Activated T-helper 1 cell treated with Interleukin-2 at 50 U/mL for 16 hours (primary cell): ENCODE results near the gene MYRF.

Experiments used
- DNase-seq: peaks from one replicate; pipeline ENCODE4 v3.0.0-alpha.2; 2020; ENCODE audit warnings: low read depth

MYRF gene

GRCh38 chr11:61739413-61739812 lies 13.0 kb upstream of the MYRF start:
- no peak for DNase-seq

DNA sequence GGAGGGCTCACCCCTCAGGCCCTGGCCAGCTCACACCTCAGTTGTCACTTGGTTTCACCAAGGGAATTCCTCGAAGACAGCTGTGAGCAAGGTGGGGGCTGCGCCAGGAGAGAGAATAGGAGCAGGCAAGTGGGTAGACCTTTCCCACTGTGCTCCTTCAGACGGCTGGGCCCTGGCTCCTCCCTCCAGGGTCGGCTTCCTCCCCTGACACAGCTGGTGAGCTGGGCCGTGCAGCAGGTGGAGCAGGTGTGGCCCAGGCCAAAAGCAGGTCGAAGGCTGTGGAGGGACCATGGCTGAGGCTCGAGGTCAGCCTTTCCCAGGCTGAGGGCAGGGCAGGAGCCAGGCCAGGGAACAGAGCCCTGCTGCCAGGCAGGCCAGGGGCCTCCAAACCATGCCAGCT lies 12.5 kb upstream of the MYRF start:
- no peak for DNase-seq

GRCh38 chr11:61742391-61742790 lies 10.0 kb upstream of the MYRF start:
- DNase-seq: no peak

GRCh38 chr11:61743486-61744095 lies 8.8 kb upstream of the MYRF start:
- DNase-seq: no peak

DNA sequence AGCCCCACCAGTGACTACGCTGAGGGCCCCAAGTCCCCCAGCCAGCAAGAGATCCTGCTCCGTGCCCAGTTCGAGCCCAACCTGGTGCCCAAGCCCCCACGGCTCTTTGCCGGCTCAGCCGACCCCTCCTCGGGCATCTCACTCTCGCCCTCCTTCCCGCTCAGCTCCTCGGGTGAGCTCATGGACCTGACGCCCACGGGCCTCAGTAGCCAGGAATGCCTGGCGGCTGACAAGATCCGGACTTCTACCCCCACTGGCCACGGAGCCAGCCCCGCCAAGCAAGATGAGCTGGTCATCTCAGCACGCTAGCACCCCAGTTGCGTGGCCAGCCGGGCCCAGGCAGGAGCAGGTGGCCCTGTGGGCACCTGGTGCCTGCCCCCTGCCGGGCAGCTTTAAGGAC lies 8.3 kb upstream of the MYRF start:
- DNase-seq: no peak

DNA sequence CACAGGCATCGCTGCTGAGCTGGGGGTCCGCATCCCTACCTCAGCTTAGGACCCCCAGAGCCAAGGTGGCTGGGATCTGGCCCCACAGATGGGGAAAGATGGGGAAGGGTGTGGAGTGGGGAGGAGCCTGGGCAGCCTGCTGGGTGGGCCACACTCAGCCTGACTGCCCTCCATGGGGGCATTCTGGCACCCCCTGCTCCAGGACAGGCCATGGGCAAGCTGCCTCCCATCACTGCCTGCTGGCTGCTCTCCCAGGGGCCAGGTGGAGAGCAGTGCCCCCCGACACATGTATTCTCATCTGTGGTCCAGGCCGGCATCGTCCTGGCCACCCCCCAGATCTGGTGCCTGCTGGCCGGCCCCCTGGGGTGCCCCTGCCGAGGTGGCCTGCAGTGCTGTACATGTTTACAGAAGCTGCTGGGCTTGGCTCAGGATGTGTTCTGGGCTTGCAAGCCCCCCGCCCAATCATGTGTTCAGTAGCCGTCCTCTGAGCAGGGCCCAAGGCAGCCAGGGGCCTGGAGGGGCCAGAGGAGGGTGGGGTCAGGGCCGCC lies 7.8 kb upstream of the MYRF start:
- DNase-seq: no peak

DNA sequence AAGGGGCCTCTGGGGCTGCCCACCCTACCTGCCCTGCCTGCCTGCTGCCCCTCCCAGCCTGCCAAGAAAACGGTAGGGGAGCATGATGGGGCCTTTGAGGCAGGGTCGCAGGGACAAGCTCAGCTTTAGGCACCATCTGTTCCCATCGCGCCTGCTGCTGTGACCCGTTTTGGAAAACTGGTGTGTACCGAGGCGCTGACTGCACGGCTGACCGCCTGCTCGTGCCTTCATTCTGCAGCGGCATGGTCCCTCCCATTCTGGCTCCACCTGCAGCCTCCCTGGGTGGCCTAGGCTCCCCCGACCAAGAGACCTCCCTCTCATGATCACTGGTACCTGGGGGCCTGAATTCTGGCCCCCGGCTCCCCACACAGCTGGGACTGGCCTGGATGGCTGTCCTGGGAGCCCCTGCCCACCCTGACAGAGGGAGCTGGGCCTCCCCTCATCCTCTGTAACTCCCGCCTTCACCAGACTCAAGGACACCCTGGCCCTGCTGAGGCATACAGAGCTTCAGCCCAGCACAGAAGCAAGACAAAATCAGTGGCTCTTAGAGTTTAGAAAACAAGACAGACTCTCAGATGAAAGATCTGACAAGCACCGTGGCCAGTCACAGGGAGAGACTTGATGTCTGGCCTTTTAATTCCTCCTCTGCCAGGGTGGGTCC lies 6.5 kb upstream of the MYRF start:
- no peak for DNase-seq

- no peak for DNase-seq
These were observed 5.8 kb upstream of the MYRF start for GRCh38 chr11:61746442-61747191.

GRCh38 chr11:61747192-61747966 lies 5.1 kb upstream of the MYRF start:
- DNase-seq: no peak

- no peak for DNase-seq
These were observed 4.5 kb upstream of the MYRF start for GRCh38 chr11:61747967-61748285.

DNA sequence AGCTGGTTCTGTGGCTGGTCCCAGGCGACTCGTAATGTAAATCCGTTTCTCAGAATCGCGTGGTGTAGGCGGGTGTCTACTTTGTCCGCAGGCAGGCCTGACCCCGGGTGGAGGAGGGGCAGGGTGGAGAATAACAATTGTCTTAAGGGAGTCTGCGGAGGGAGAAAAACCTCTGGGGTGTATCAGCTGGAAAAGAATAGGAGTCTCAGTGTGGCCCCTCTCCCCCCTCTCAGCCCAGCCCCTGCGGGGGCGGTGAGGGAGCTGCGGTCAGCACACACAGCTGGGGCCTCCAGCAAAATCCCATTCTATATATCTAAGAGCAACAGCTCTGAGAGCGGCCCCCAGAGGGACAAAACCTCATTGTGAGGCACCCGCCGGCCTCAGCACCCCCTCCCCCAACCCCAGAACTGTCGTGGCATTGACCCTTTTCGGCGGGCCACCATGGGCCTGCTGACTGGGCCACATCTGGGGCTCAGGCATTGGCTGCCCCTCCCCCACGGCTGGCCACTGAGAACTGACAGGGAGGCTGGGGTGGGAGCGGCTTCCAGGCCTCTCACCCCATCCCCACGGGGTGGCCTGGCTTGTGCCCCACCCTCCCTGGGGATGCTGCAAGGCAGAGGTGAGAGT lies 2.7 kb upstream of the MYRF start:
- no peak for DNase-seq

GRCh38 chr11:61750631-61751273 lies 1.7 kb upstream of the MYRF start:
- DNase-seq: no peak

- no peak for DNase-seq
These were observed 1.1 kb upstream of the MYRF start for GRCh38 chr11:61751384-61751783.

GRCh38 chr11:61752925-61753521 lies 587 bp downstream of the MYRF start:
- no peak for DNase-seq

GRCh38 chr11:61753672-61754071 lies 1.2 kb downstream of the MYRF start:
- no peak for DNase-seq

DNA sequence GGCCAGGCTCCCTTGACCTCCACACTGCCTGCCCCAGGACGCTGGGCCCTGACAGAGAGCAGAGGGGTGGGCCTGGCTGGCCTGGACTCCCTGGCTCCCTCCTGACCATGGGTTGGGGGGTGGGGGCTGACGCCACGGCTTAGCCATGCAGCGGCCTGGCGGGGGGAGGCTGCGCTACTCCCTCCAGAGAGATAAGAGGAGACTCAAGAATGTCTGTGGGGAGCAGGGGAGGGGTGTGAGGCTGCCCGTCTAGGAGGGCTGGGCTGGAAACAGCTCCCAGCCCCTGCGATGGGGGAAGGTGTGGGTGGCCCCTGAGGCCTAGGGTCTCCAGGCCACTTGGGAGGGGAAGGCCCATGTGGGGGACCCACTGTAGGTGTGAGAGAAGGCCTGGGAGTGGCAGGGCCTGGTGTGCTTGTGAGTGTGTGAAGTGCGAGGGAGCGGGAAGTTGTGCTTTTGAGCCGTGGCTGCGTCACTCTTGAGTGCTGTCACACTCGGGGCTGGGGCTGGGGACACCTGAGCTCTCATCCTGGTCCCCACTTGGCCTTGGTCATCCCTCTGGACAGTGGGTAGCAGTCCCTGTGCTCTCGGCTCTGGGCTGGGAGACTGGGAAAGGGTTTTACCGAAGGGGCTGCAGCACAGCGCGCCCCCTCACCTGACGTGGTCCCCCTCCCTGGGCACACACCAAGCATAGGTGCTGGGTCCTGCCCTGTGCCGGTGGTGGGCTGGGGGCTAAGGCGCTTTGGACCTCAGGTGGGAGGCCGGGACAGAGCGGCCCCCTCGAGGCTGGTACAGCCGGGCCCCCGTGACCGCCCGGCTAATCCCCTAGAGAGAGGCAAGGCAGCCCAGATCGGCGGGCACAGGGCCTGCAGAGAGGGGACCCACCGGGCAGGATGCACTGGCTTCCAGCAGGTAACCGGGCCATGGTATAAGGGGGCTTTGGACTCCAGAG lies 2.4 kb downstream of the MYRF start:
- DNase-seq: no peak

DNA sequence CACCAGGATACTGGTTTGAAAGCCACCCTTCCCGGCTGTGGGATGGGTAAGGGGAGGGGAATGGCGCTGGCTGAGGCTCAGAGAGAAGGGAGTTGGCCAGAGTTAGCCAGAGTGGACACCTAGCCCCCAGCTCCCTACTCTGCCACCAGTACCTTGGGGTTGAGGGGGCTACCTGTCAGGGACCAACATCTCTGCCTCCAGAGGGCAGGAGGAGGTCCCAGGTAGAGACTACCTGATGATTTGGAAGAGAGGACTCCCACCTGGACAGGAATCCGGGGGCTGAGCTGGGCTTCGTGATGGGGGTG lies 3.7 kb downstream of the MYRF start:
- no peak for DNase-seq

DNA sequence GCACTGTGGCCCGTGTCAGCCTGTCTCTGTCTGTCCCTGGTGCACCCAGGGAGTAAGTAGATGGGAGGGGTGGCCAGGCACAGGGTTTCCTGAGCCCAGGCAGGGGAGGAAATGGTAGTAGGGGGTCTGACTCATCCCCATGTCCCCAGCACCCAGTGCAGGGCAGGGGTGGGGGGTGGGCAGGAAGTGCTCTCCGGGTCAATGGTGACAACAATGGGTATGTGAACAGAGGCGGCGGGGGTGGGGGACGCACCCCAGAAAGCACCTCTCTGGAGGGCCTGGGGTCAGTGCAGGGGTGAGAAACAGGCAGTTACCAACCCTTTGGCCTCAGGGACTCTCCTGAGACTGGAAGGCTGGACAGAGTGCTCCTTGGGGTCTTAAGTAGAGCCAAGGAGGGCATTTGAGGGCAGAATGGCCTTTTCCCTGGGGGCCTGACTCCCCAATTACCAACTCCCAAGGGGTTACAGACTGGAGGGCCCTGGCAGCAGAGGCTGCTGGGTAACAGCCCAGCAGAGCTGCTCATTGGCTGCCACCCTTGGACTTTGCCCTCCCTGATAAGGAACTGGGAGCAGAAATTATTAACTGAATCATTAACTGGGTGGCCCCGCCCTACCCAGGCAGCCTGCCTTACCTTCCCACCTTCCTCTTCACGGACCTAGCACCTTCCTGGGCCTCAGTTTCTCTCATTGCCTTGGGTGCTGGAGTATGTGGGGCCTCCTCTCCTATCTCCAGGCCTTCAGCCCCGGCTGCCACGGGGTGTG lies 4.2 kb downstream of the MYRF start:
- peak; percentile 43 for DNase-seq

DNA sequence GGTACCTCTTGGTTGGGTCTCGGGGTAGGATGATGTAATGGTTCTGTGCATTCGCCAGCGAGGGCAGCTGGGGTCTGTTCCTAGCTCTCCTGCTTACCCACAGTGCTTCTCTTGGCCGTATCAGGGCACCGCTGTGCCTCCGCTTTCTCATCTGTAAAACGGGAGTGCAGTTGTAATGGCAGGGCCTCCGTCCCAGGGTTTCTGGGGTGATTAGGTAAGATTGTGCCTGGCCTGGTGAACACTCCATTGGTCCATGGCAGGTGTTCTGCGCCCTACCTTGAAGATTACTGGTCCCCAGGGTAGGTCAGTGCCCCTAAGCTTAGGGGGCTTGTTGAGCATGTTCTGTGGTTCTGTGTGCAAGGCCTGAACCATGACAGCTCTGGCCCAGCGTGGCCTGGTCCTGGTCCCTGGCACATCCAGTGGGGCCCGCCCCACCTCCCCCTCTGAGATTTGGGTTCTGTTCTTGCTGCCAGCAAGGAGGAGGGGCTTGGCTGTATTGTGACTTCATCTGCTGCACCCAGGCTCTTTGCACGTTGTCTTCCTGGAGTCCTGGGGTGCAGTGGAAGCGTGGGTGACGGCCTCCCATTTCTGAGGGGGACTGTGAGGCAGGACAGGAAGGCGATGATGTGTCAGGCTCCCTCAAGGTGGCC lies 4.9 kb downstream of the MYRF start:
- no peak for DNase-seq
